ENCODE results near the gene CRIP2.

CRIP2 gene

GRCh38 chr14:105474483-105475268 lies at the start of gene CRIP2:
Gene CRIP2, plus strand, starts transcription at chr14:105474821. Its CDS starts 42 bp downstream, at chr14:105474863.
- CTCF ChIA-PET, result interaction anchor here (1.1 kb wide), 1 partner anchor 15 kb away, joined by 3 read pairs; no protein-coding TSS in a partner anchor
- POLR2A ChIA-PET, result no interaction called here
- DNase-seq (ENCODE audit: extremely low spot score), result peak; percentile 73
- TF ChIP-seq ZNF384 (IDR thresholded peaks at IDR 0.05), result no peak

- ChIA-PET POLR2A (interaction anchor here (0.6 kb wide), 1 partner anchor 406 kb away, joined by 4 read pairs; no protein-coding TSS in a partner anchor), CTCF (no interaction called here)
- TF ChIP-seq BHLHE40 (IDR thresholded peaks at IDR 0.05; ENCODE audit: borderline replicate concordance) (no peak), L3MBTL2 (conservative IDR thresholded peaks at IDR 0.05) (no peak), LEF1 (IDR thresholded peaks at IDR 0.05; ENCODE audit: borderline replicate concordance) (no peak), ARNT (IDR thresholded peaks at IDR 0.05) (no peak), SUZ12 (IDR thresholded peaks at IDR 0.05) (no peak), ZNF384 (IDR thresholded peaks at IDR 0.05) (no peak), TARDBP (IDR thresholded peaks at IDR 0.05) (no peak), FOXA1 (IDR thresholded peaks at IDR 0.05) (no peak), ELF4 (IDR thresholded peaks at IDR 0.05) (no peak), NFRKB (IDR thresholded peaks at IDR 0.05) (no peak), FOXK2 (IDR thresholded peaks at IDR 0.05) (no peak), SP1 (IDR thresholded peaks at IDR 0.05) (no peak), HDGF (IDR thresholded peaks at IDR 0.05; ENCODE audit: borderline replicate concordance) (no peak)
- DNase-seq (ENCODE audit: extremely low spot score), result no peak
Measured at GRCh38 chr14:105424861-105425260, 49.8 kb upstream of the CRIP2 start.

GRCh38 chr14:105425823-105426247 lies 48.8 kb upstream of the CRIP2 start:
- CTCF ChIA-PET, result no interaction called here
- no peak for DNase-seq (ENCODE audit: extremely low spot score)
- TF ChIP-seq LEF1 (IDR thresholded peaks at IDR 0.05; ENCODE audit: borderline replicate concordance) (no peak), FOXK2 (IDR thresholded peaks at IDR 0.05) (no peak), SUZ12 (IDR thresholded peaks at IDR 0.05) (no peak), ZNF384 (IDR thresholded peaks at IDR 0.05) (no peak), CTBP1 (IDR thresholded peaks at IDR 0.05; ENCODE audit: borderline replicate concordance) (no peak), PKNOX1 (IDR thresholded peaks at IDR 0.05) (no peak), TARDBP (IDR thresholded peaks at IDR 0.05) (no peak), ARNT (IDR thresholded peaks at IDR 0.05) (no peak)
- POLR2A ChIA-PET, result no interaction called here

GRCh38 chr14:105426416-105427130 lies 48.0 kb upstream of the CRIP2 start:
- CTCF ChIA-PET, result no interaction called here

GRCh38 chr14:105427412-105427811 lies 47.2 kb upstream of the CRIP2 start:
- no peak for DNase-seq (ENCODE audit: extremely low spot score)
- ChIA-PET POLR2A (no interaction called here), CTCF (no interaction called here)
- TF ChIP-seq HDGF (IDR thresholded peaks at IDR 0.05; ENCODE audit: borderline replicate concordance), result no peak

More at GRCh38 chr14:105426416-105427130, 48.0 kb upstream of the CRIP2 start:
- POLR2A ChIA-PET, result no interaction called here
- TF ChIP-seq L3MBTL2 (conservative IDR thresholded peaks at IDR 0.05) (no peak), SUZ12 (IDR thresholded peaks at IDR 0.05) (no peak), NFRKB (IDR thresholded peaks at IDR 0.05) (no peak), FOXK2 (IDR thresholded peaks at IDR 0.05) (no peak), SP1 (IDR thresholded peaks at IDR 0.05) (no peak), CTBP1 (IDR thresholded peaks at IDR 0.05; ENCODE audit: borderline replicate concordance) (no peak), PKNOX1 (IDR thresholded peaks at IDR 0.05) (no peak), ZNF384 (IDR thresholded peaks at IDR 0.05) (no peak), BHLHE40 (IDR thresholded peaks at IDR 0.05; ENCODE audit: borderline replicate concordance) (no peak), TARDBP (IDR thresholded peaks at IDR 0.05) (no peak)
- DNase-seq (ENCODE audit: extremely low spot score), result no peak

GRCh38 chr14:105427936-105428485 lies 46.6 kb upstream of the CRIP2 start:
- POLR2A ChIA-PET, result no interaction called here
- CTCF ChIA-PET, result no interaction called here
- no peak for DNase-seq (ENCODE audit: extremely low spot score)
- TF ChIP-seq ELF4 (IDR thresholded peaks at IDR 0.05), result no peak
- 0 out of 2 replicates have a peak, but pooled peaks have one; percentile 16 for TF ChIP-seq ZNF384 (IDR thresholded peaks at IDR 0.05)

GRCh38 chr14:105430042-105430441 lies 44.6 kb upstream of the CRIP2 start:
- no peak for DNase-seq (ENCODE audit: extremely low spot score)
- CTCF ChIA-PET, result no interaction called here
- no peak for TF ChIP-seq FOXK2 (IDR thresholded peaks at IDR 0.05)
- TF ChIP-seq SP1 (IDR thresholded peaks at IDR 0.05), result no peak
- no peak for TF ChIP-seq BHLHE40 (IDR thresholded peaks at IDR 0.05; ENCODE audit: borderline replicate concordance)
- no peak for TF ChIP-seq TARDBP (IDR thresholded peaks at IDR 0.05)
- TF ChIP-seq FOXA1 (IDR thresholded peaks at IDR 0.05), result no peak
- TF ChIP-seq LEF1 (IDR thresholded peaks at IDR 0.05; ENCODE audit: borderline replicate concordance), result no peak
- no peak for TF ChIP-seq HDGF (IDR thresholded peaks at IDR 0.05; ENCODE audit: borderline replicate concordance)
- TF ChIP-seq ARNT (IDR thresholded peaks at IDR 0.05), result no peak
- no peak for TF ChIP-seq L3MBTL2 (conservative IDR thresholded peaks at IDR 0.05)
- TF ChIP-seq CTBP1 (IDR thresholded peaks at IDR 0.05; ENCODE audit: borderline replicate concordance), result no peak
- no peak for TF ChIP-seq NFRKB (IDR thresholded peaks at IDR 0.05)
- TF ChIP-seq PKNOX1 (IDR thresholded peaks at IDR 0.05), result no peak
- TF ChIP-seq ZNF384 (IDR thresholded peaks at IDR 0.05), result no peak
- TF ChIP-seq FOXM1 (IDR thresholded peaks at IDR 0.05; ENCODE audit: borderline replicate concordance), result no peak
- no peak for TF ChIP-seq ELF4 (IDR thresholded peaks at IDR 0.05)
- TF ChIP-seq SUZ12 (IDR thresholded peaks at IDR 0.05), result no peak
- POLR2A ChIA-PET, result no interaction called here

All from HEK293T (cell line).